Measurements from ENCODE around the gene NAPA. TPM values are rescaled to one million over a fixed set of nuclear protein-coding genes. Genes with fewer than 3 reads are reported as not detected.

NAPA gene
- total and polyA plus RNA-seq, 4 donors = 60.6 to 203 (median 131) TPM

Other genes with a start within 250 kb of the NAPA start
- gene INAFM1, start 240.2 kb downstream of the NAPA start, total RNA-seq = 1 to 10 TPM; 1.6 to 9.6 TPM
- 10 to 100 TPM; 23.0 to 29.2 TPM for gene INAFM1, start 240.2 kb downstream of the NAPA start, polyA plus RNA-seq (ENCODE audit: insufficient read length in 2 of 2)
- 1 to 10 TPM; 2.0 to 4.8 TPM for gene C5AR1, start 205.2 kb downstream of the NAPA start, total RNA-seq
- 1 to 10 TPM; 3.0 to 3.5 TPM for gene C5AR1, start 205.2 kb downstream of the NAPA start, polyA plus RNA-seq (ENCODE audit: insufficient read length in 2 of 2)
- 1 to 10 TPM in 1 of 2 donors, under 1 TPM in 1; 0.99 to 1.8 TPM for gene C5AR2, start 182.9 kb downstream of the NAPA start, total RNA-seq
- gene C5AR2, start 182.9 kb downstream of the NAPA start, polyA plus RNA-seq (ENCODE audit: insufficient read length in 2 of 2) = under 1 TPM; 0.49 to 0.51 TPM
- 10 to 100 TPM in 1 of 2 donors, 1 to 10 TPM in 1; 7.1 to 11.1 TPM for gene DHX34, start 165.7 kb downstream of the NAPA start, total RNA-seq
- 10 to 100 TPM; 17.9 to 18.9 TPM for gene DHX34, start 165.7 kb downstream of the NAPA start, polyA plus RNA-seq (ENCODE audit: insufficient read length in 2 of 2)
- 10 to 100 TPM; 35.4 to 48.1 TPM for gene MEIS3, start 95.5 kb downstream of the NAPA start, total RNA-seq
- 100 to 1,000 TPM; 115 to 117 TPM for gene MEIS3, start 95.5 kb downstream of the NAPA start, polyA plus RNA-seq (ENCODE audit: insufficient read length in 2 of 2)
- 10 to 100 TPM in 1 of 2 donors, 1 to 10 TPM in 1; 3.2 to 22.9 TPM for gene SLC8A2, start 43.2 kb downstream of the NAPA start, total RNA-seq
- gene SLC8A2, start 43.2 kb downstream of the NAPA start, polyA plus RNA-seq (ENCODE audit: insufficient read length in 2 of 2) = 10 to 100 TPM; 24.0 to 37.5 TPM
- gene KPTN, start 30.8 kb downstream of the NAPA start, total RNA-seq = 1 to 10 TPM; 7.1 to 9.8 TPM
- 10 to 100 TPM; 25.2 to 29.0 TPM for gene KPTN, start 30.8 kb downstream of the NAPA start, polyA plus RNA-seq (ENCODE audit: insufficient read length in 2 of 2)
- gene ZNF541, start 58.1 kb upstream of the NAPA start, total RNA-seq = under 1 TPM; 0.22 to 0.50 TPM
- gene ZNF541, start 58.1 kb upstream of the NAPA start, polyA plus RNA-seq (ENCODE audit: insufficient read length in 2 of 2) = under 1 TPM; 0.41 to 0.59 TPM
- gene BICRA, start 94.1 kb upstream of the NAPA start, total RNA-seq = 1 to 10 TPM; 2.7 to 4.7 TPM
- gene BICRA, start 94.1 kb upstream of the NAPA start, polyA plus RNA-seq (ENCODE audit: insufficient read length in 2 of 2) = 10 to 100 TPM; 19.0 to 24.4 TPM
- 10 to 100 TPM; 17.1 to 23.5 TPM for gene EHD2, start 198.4 kb upstream of the NAPA start, total RNA-seq
- 10 to 100 TPM; 16.0 to 26.4 TPM for gene EHD2, start 198.4 kb upstream of the NAPA start, polyA plus RNA-seq (ENCODE audit: insufficient read length in 2 of 2)
- 100 to 1,000 TPM in 1 of 2 donors, 10 to 100 TPM in 1; 34.6 to 126 TPM for gene NOP53, start 230.5 kb upstream of the NAPA start, total RNA-seq
- gene NOP53, start 230.5 kb upstream of the NAPA start, polyA plus RNA-seq (ENCODE audit: insufficient read length in 2 of 2) = 100 to 1,000 TPM; 213 to 224 TPM

Data from spinal cord (tissue), 4 donors.